Right lobe of liver (tissue), 4 donors: ENCODE results near the gene PLXNC1.

ENCODE experiments used
- POLR2A ChIP-seq: fragments of 450-650 bp; IDR thresholded peaks from one replicate; pipeline ENCODE4 v1.6.1; 2017; ENCODE audit warnings: antibody characterized with exemption, mild to moderate bottlenecking
- TF ChIP-seq, protein P1 (sequence below), 4 donors: fragments of 200-600 bp in 3 of 4; fragments of 450-650 bp in 1 of 4; IDR thresholded peaks; one replicate each; pipeline versions ENCODE4 v1.5.1 to v1.8.0; 2016 to 2022; ENCODE audit warnings: antibody characterized with exemption in 4 of 4, mild to moderate bottlenecking in 2 of 4
- donor health status: DM: no; HTN: no; CAD: no.
- donor health status: DM: no; HTN: no; CAD: no.
- donor health status: DM: no; HTN: yes; CAD: no.

DNA sequence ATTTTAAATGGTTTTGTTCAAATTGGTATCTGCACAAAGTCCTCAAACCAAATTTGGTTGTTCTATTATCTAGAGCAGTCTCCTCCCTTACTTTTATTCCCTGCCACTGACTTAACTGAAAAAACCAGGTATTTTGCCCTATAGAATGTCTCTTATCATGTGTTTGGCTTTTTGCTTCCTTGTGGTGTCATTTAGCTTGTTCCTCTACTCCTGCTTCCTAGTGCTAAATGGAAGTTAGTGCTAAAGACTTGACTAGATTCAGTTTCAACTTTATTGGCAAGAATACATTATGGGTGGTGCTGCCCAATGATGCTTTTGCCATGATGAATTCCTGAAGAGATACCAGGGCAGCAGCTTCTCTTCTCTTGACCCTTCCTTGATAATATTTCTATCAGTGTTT lies 29.7 kb downstream of the PLXNC1 start:
- TF ChIP-seq, protein P1, sequence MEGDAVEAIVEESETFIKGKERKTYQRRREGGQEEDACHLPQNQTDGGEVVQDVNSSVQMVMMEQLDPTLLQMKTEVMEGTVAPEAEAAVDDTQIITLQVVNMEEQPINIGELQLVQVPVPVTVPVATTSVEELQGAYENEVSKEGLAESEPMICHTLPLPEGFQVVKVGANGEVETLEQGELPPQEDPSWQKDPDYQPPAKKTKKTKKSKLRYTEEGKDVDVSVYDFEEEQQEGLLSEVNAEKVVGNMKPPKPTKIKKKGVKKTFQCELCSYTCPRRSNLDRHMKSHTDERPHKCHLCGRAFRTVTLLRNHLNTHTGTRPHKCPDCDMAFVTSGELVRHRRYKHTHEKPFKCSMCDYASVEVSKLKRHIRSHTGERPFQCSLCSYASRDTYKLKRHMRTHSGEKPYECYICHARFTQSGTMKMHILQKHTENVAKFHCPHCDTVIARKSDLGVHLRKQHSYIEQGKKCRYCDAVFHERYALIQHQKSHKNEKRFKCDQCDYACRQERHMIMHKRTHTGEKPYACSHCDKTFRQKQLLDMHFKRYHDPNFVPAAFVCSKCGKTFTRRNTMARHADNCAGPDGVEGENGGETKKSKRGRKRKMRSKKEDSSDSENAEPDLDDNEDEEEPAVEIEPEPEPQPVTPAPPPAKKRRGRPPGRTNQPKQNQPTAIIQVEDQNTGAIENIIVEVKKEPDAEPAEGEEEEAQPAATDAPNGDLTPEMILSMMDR (IDR thresholded peaks at IDR 0.05): no peak
- TF ChIP-seq POLR2A: no peak
